Progenitor cell of endocrine pancreas (in vitro differentiated cells): ENCODE results near the gene SLC9A3. TPM values are rescaled to one million over a fixed set of nuclear protein-coding genes. Genes with fewer than 3 reads are reported as not detected.
A peak's percentile ranks its signal among the peaks of the same experiment; 100 is the strongest.

Source experiments
- DNase-seq: peaks from one replicate; pipeline ENCODE4 v3.0.0; 2021; ENCODE audit warnings: low spot score; ENCODE audit not compliant: unreplicated experiment
- H3K27ac Mint-ChIP-seq: 2 replicates; pipeline ENCODE4 v1.8.0; 2021; ENCODE audit warnings: mild to moderate bottlenecking, moderate library complexity, mixed read lengths
- H3K27me3 Mint-ChIP-seq: 2 replicates; pipeline ENCODE4 v1.8.0; 2021; ENCODE audit warnings: mixed read lengths
- H3K36me3 Mint-ChIP-seq: 2 replicates; pipeline ENCODE4 v1.8.0; 2022; ENCODE audit warnings: mixed read lengths; ENCODE audit not compliant: insufficient read depth
- H3K4me1 Mint-ChIP-seq: 2 replicates; pipeline ENCODE4 v1.8.0; 2021; ENCODE audit warnings: low read depth, mixed read lengths
- H3K4me3 Mint-ChIP-seq: 2 replicates; pipeline ENCODE4 v1.8.0; 2021; ENCODE audit warnings: low read depth, mild to moderate bottlenecking, moderate library complexity, mixed read lengths
- H3K9me3 Mint-ChIP-seq: 2 replicates; pipeline ENCODE4 v1.8.0; 2021; ENCODE audit warnings: low read depth, mixed read lengths
- total RNA-seq: library from RNA; stranded (reverse); gene quantifications from 2 replicates; pipeline ENCODE4 v1.2.1, GENCODE V29; 2021
- TF ChIP-seq, protein P1 (sequence below): fragments of 200-600 bp; sonication (generic); IDR thresholded peaks from one replicate; pipeline ENCODE4 v1.5.0; 2021; ENCODE audit warnings: antibody characterized with exemption, mild to moderate bottlenecking; ENCODE audit not compliant: unreplicated experiment

The SLC9A3 gene
- total RNA-seq, 1 donor from 2014 or later, result 1.7 TPM

DNA sequence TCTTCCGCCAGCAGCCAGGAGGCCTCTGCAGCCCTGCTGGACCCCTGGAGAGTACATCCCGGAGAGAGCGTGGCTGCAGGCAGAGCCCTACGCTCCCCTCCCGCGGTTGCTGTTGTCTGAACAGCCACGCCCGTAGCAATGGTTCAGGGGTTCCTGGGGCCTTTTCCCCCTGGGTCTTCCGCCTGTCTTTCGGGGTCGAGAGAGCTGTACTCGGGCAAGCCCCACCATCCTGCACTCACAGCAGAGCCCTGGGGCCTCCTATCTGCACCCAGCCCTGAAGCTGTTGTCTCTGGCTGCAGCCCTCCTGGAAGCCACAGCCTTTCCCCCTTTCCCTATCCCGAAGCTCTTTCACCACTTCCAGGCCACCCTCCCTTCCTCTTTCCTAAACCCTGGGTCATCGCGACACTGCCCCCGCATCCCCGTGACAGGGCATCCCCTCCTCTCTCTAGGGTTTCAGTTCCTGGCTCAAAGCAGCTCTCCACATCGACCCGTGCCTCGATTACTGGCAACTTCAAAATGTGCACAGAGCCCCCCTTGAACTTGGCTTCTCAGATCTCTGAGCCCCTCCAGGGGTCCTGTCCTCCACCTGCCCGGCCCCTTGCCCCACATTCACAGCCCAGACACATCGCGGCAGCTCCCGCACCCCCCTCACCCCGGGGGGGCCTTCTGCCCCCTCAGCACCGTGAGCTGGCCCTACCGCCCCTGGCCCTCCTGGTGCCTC lies 44.0 kb upstream of the SLC9A3 start:
- H3K36me3 Mint-ChIP-seq, result no peaks in the 10 kb centered on the region
- H3K27ac Mint-ChIP-seq, result no peak overlapping the region
- H3K27me3 Mint-ChIP-seq, result peaks cover 26% of the 10 kb centered on the region
- no peaks in the 10 kb centered on the region for H3K9me3 Mint-ChIP-seq
- DNase-seq, result no peak
- TF ChIP-seq, protein P1, sequence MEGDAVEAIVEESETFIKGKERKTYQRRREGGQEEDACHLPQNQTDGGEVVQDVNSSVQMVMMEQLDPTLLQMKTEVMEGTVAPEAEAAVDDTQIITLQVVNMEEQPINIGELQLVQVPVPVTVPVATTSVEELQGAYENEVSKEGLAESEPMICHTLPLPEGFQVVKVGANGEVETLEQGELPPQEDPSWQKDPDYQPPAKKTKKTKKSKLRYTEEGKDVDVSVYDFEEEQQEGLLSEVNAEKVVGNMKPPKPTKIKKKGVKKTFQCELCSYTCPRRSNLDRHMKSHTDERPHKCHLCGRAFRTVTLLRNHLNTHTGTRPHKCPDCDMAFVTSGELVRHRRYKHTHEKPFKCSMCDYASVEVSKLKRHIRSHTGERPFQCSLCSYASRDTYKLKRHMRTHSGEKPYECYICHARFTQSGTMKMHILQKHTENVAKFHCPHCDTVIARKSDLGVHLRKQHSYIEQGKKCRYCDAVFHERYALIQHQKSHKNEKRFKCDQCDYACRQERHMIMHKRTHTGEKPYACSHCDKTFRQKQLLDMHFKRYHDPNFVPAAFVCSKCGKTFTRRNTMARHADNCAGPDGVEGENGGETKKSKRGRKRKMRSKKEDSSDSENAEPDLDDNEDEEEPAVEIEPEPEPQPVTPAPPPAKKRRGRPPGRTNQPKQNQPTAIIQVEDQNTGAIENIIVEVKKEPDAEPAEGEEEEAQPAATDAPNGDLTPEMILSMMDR, result no peak
- H3K4me1 Mint-ChIP-seq, result no peaks in the 10 kb centered on the region
- H3K4me3 Mint-ChIP-seq, result no peak overlapping the region

DNA sequence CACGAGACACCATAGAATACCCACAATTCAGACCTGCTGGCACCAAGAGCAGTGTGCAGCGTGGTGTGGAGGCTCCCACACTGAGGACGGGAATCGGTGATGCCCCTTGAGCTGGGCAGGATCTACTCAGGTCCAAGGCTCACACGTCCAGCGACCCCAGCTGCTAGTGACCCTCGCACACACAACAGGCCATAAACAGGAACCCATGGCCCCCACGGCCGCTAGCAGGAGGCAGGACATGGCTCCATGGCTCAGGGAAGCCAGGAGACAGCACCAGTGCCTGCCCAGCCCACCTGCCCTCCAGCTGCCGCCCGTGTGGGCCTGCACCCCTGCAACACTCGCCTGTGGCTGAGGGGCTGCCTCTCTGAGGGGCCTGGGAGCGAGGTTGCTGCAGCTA lies 43.4 kb upstream of the SLC9A3 start:
- no peak overlapping the region for H3K27ac Mint-ChIP-seq
- H3K27me3 Mint-ChIP-seq, result peaks cover 22% of the 10 kb centered on the region
- TF ChIP-seq, protein P1, result no peak
- H3K4me1 Mint-ChIP-seq, result no peaks in the 10 kb centered on the region
- no peaks in the 10 kb centered on the region for H3K36me3 Mint-ChIP-seq
- H3K9me3 Mint-ChIP-seq, result no peaks in the 10 kb centered on the region
- no peak overlapping the region for H3K4me3 Mint-ChIP-seq
- DNase-seq, result no peak

DNA sequence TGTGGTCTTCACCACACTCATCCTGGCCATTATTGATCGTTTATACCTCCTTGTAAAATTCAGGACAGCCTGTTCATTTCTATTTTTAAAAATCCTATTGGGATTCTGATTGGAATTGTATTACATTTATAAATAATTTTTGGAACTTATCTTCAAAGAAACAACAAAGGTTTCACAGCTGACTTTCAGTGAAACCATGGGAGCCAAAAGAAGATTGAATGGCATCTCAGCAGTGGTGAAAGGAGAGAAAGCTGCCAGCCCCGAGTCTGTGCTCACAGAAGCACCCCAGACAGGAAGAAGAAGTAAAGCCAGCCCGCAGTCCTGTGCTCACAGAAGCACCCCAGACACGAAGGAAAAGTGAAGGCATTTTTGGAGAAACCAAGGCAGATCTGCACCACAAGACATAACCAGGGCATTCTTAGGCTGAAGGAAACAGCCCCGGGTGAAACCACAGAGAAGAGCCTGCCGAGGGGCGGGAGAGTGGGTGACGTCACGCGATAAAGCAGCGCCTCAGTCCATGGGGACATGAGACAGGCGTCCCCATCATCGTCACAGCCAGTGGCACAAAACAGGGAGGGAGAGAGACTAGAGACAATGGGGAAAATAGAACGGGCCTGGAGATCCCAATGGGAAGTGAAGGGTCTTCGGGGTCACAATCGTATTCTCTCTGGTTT lies 42.5 kb upstream of the SLC9A3 start:
- H3K9me3 Mint-ChIP-seq, result no peaks in the 10 kb centered on the region
- TF ChIP-seq, protein P1, result no peak
- H3K4me1 Mint-ChIP-seq, result no peaks in the 10 kb centered on the region
- H3K36me3 Mint-ChIP-seq, result no peaks in the 10 kb centered on the region
- no peak for DNase-seq
- H3K27me3 Mint-ChIP-seq, result peaks cover 22% of the 10 kb centered on the region
- H3K4me3 Mint-ChIP-seq, result no peak overlapping the region
- H3K27ac Mint-ChIP-seq, result no peak overlapping the region

DNA sequence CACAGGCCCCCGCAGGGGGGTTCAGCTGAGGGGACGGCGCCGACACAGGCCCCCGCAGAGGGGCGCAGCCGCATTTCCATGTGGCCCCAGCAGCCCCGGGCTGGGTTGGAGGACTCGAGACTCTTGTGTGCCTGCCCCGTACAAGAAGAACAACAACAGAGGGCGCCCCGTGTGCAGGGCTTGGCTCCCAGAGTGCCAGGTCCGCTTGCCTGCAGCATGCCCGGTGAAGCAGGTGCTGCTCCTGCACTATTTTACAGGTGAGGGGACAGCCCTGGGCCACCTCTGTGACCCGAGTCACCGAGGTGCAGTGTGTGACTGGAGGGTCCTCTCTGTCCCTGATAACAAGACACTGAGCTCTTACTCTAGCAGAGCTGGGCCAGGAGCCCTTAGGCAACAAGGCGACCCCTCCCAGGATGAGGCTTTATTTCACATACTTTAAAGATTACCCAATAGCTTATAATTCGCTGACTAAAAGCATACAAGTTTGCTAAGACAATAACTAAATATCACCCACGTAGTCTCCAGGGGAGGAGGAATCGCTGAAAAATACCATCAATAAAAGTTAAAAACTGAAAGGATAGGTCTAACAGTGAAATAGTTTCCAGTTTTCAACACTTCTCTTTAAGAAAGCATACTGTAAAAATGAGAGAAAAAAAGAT lies 41.7 kb upstream of the SLC9A3 start:
- H3K4me3 Mint-ChIP-seq, result peak overlapping the region; percentile 20
- no peak for DNase-seq
- no peaks in the 10 kb centered on the region for H3K9me3 Mint-ChIP-seq
- no peaks in the 10 kb centered on the region for H3K36me3 Mint-ChIP-seq
- no peaks in the 10 kb centered on the region for H3K4me1 Mint-ChIP-seq
- H3K27ac Mint-ChIP-seq, result no peak overlapping the region
- TF ChIP-seq, protein P1, result no peak
- H3K27me3 Mint-ChIP-seq, result peaks cover 22% of the 10 kb centered on the region

DNA sequence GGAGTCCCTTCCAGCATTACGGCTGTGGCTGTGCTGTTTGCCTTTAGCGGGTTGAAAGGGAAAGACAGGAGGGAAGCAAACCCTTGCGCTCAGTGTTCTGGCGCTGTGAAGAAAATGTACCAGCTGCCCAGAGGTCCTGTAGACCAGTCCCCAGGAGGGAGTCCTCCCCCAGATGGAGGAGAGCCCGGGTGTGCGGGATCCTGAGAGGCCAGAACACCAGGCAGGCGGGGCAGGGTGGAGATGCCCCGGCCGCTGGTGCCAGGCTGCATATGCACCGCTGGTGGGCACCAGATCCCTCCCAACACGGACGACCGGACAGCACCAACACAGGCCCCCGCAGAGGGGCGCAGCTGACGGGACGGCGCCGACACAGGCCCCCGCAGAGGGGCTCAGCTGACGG lies 37.2 kb upstream of the SLC9A3 start:
- Mint-ChIP-seq H3K9me3 (no peaks in the 10 kb centered on the region), H3K4me1 (no peaks in the 10 kb centered on the region), H3K27me3 (peaks cover 18% of the 10 kb centered on the region), H3K4me3 (no peak overlapping the region), H3K27ac (no peak overlapping the region), H3K36me3 (no peaks in the 10 kb centered on the region)
- TF ChIP-seq, protein P1, result no peak
- DNase-seq, result no peak
